Measurements from ENCODE around the gene C16orf54.
"Not testable (repeated sequence)": the region's sequence is repeated elsewhere in the genome, so short reads cannot be mapped to it uniquely, and the experiment has no call there.

The C16orf54 gene

DNA sequence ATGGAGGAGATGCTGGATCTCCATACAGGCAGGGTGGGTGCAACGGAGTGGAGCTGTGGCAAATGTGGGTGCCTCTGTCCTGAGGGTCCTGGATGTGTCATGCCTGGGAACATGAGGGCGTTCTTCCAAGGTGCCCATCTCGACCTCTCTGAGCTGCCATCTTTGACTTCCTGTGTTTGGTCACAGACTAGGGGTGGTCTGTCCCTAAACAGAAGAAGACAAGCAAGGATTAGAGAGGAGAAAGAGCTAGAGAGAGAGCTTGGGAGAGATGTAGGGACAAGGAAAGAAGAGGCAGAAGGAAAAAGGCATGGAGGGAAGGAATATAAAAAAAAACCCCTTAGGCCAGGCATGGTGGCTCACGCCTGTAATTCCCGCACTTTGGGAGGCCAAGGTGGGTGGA lies 28.9 kb upstream of the C16orf54 start:
- no peak for DNase-seq
- no peak for TF ChIP-seq EZH2 (IDR thresholded peaks at IDR 0.05; ENCODE audit: borderline replicate concordance, low read depth, low read length, severe bottlenecking)
- Histone ChIP-seq H3K4me1 (ENCODE audit: insufficient read depth, low read length) (no peaks in the 10 kb centered on the region), H3K27ac (ENCODE audit: low read length) (no peak overlapping the region), H3K4me2 (ENCODE audit: insufficient read depth, low read length) (no peak overlapping the region), H3K4me3 (ENCODE audit: low read depth in 1 of 2, low read length in 2 of 2) (no peak overlapping the region), H2AFZ (ENCODE audit: low read depth, low read length) (no peak overlapping the region), H3K79me2 (ENCODE audit: insufficient read depth, low read length) (no peaks in the 10 kb centered on the region), H3K36me3 (ENCODE audit: insufficient read depth, low read length) (no peaks in the 10 kb centered on the region), H3K9me3 (ENCODE audit: insufficient read depth, low read length, severe bottlenecking) (no peaks in the 10 kb centered on the region), H4K20me1 (ENCODE audit: insufficient read depth, low read length) (no peaks in the 10 kb centered on the region), H3K9ac (ENCODE audit: low read depth, low read length) (no peak overlapping the region), H3K27me3 (ENCODE audit: insufficient read depth, low read length, poor library complexity) (no peaks in the 10 kb centered on the region)
- no peak for ATAC-seq (ENCODE audit: insufficient read depth, low read depth)

DNA sequence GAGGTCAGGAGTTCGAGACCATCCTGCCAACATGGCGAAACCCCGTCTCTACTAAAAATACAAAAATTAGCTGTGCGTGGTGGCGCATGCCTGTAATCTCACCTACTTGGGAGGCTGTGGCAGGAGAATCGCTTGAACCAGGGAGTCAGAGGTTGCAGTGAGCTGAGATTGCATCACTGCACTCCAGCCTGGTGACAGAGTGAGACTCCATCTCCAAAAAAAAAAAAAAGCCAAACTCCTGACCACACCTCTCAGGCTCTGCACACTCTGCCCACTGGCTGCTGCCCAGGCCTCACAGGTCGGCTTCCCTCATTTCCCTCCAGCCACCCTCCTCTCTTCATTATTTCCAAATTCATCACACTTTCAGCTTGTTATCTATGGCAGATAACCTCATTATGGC lies 26.5 kb upstream of the C16orf54 start:
- not testable (repeated sequence) for H3K36me3 ChIP-seq (ENCODE audit: insufficient read depth, low read length); ATAC-seq (ENCODE audit: insufficient read depth, low read depth); H3K4me3 ChIP-seq (ENCODE audit: low read depth in 1 of 2, low read length in 2 of 2); H3K79me2 ChIP-seq (ENCODE audit: insufficient read depth, low read length); H2AFZ ChIP-seq (ENCODE audit: low read depth, low read length); H3K27me3 ChIP-seq (ENCODE audit: insufficient read depth, low read length, poor library complexity); H4K20me1 ChIP-seq (ENCODE audit: insufficient read depth, low read length); H3K9ac ChIP-seq (ENCODE audit: low read depth, low read length); H3K4me1 ChIP-seq (ENCODE audit: insufficient read depth, low read length); DNase-seq; H3K9me3 ChIP-seq (ENCODE audit: insufficient read depth, low read length, severe bottlenecking); H3K4me2 ChIP-seq (ENCODE audit: insufficient read depth, low read length); H3K27ac ChIP-seq (ENCODE audit: low read length)

DNA sequence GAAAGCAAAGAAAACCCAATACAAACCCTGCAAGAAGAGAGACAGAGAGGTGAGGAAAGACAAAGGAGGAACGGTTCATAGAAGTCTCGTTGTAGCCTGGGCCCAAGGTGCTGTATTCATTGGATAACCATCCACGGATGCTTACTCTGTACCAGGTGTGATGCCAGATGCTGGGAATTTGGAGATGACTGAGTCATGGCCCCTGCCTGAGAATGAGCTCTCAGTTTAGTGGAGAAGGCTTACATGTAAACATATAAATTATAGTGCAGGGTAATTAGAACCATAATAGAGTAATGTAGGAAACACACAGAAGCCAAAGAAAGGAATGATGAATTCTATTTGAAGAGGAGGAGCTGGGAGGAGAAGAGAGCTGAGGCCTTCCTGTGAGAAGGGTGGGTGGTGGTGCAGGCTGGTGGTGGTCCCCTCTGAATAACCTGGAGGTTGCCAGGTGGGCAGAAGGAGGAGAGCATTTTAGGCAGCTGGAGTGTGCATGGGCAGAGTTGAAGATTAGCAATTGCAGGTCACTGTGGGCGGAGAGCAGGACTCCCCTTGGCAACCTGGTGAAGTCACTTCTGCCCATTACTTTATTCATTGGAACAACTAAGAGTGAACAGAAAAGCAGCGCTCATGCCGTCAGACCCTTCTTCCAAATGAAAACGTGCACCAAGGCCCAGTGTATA lies 24.6 kb upstream of the C16orf54 start:
- Histone ChIP-seq H3K4me2 (ENCODE audit: insufficient read depth, low read length) (no peak overlapping the region), H4K20me1 (ENCODE audit: insufficient read depth, low read length) (no peaks in the 10 kb centered on the region), H3K9me3 (ENCODE audit: insufficient read depth, low read length, severe bottlenecking) (no peaks in the 10 kb centered on the region), H3K9ac (ENCODE audit: low read depth, low read length) (no peak overlapping the region), H3K4me3 (ENCODE audit: low read depth in 1 of 2, low read length in 2 of 2) (no peak overlapping the region), H3K36me3 (ENCODE audit: insufficient read depth, low read length) (no peaks in the 10 kb centered on the region), H3K27ac (ENCODE audit: low read length) (no peak overlapping the region), H3K79me2 (ENCODE audit: insufficient read depth, low read length) (no peaks in the 10 kb centered on the region), H3K4me1 (ENCODE audit: insufficient read depth, low read length) (no peaks in the 10 kb centered on the region), H3K27me3 (ENCODE audit: insufficient read depth, low read length, poor library complexity) (no peaks in the 10 kb centered on the region), H2AFZ (ENCODE audit: low read depth, low read length) (no peak overlapping the region)
- DNase-seq (no peak), ATAC-seq (ENCODE audit: insufficient read depth, low read depth) (no peak)
- TF ChIP-seq EZH2 (IDR thresholded peaks at IDR 0.05; ENCODE audit: borderline replicate concordance, low read depth, low read length, severe bottlenecking), result no peak
- TF ChIP-seq, protein P1, sequence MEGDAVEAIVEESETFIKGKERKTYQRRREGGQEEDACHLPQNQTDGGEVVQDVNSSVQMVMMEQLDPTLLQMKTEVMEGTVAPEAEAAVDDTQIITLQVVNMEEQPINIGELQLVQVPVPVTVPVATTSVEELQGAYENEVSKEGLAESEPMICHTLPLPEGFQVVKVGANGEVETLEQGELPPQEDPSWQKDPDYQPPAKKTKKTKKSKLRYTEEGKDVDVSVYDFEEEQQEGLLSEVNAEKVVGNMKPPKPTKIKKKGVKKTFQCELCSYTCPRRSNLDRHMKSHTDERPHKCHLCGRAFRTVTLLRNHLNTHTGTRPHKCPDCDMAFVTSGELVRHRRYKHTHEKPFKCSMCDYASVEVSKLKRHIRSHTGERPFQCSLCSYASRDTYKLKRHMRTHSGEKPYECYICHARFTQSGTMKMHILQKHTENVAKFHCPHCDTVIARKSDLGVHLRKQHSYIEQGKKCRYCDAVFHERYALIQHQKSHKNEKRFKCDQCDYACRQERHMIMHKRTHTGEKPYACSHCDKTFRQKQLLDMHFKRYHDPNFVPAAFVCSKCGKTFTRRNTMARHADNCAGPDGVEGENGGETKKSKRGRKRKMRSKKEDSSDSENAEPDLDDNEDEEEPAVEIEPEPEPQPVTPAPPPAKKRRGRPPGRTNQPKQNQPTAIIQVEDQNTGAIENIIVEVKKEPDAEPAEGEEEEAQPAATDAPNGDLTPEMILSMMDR (IDR thresholded peaks at IDR 0.05; ENCODE audit: borderline replicate concordance, extremely low read depth, low read length, poor library complexity, severe bottlenecking), result no peak

DNA sequence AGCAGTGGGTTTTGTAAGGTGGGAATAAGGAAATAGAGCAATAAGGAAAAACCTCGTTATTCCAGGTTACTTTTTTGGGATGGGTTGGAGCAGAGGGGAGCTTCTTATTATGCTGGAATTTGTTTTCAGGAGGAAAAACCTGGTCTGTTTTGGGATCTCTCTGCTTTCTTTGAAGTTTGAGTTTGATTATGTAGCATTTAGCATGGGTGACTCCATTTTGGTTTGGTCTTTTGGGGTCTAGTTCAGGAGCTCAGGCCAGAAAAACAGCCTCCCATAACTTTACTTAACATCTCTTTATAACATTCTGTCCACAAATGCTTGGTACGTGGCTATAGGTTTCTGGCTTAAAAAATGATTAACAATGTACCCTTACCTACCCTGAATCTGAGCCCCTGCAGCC lies 23.7 kb upstream of the C16orf54 start:
- H3K27ac ChIP-seq (ENCODE audit: low read length), result no peak overlapping the region
- no peak overlapping the region for H3K9ac ChIP-seq (ENCODE audit: low read depth, low read length)
- no peaks in the 10 kb centered on the region for H3K9me3 ChIP-seq (ENCODE audit: insufficient read depth, low read length, severe bottlenecking)
- no peaks in the 10 kb centered on the region for H3K4me1 ChIP-seq (ENCODE audit: insufficient read depth, low read length)
- no peaks in the 10 kb centered on the region for H3K79me2 ChIP-seq (ENCODE audit: insufficient read depth, low read length)
- TF ChIP-seq, protein P1 (IDR thresholded peaks at IDR 0.05; ENCODE audit: borderline replicate concordance, extremely low read depth, low read length, poor library complexity, severe bottlenecking), result no peak
- no peak for TF ChIP-seq EZH2 (IDR thresholded peaks at IDR 0.05; ENCODE audit: borderline replicate concordance, low read depth, low read length, severe bottlenecking)
- no peak overlapping the region for H2AFZ ChIP-seq (ENCODE audit: low read depth, low read length)
- no peaks in the 10 kb centered on the region for H4K20me1 ChIP-seq (ENCODE audit: insufficient read depth, low read length)
- no peaks in the 10 kb centered on the region for H3K36me3 ChIP-seq (ENCODE audit: insufficient read depth, low read length)
- no peak overlapping the region for H3K4me3 ChIP-seq (ENCODE audit: low read depth in 1 of 2, low read length in 2 of 2)
- no peak overlapping the region for H3K4me2 ChIP-seq (ENCODE audit: insufficient read depth, low read length)
- DNase-seq, result no peak
- no peaks in the 10 kb centered on the region for H3K27me3 ChIP-seq (ENCODE audit: insufficient read depth, low read length, poor library complexity)
- ATAC-seq (ENCODE audit: insufficient read depth, low read depth), result no peak

Measured in DND-41 (cell line).